HG03521 (cell line): ENCODE data around the gene CRYBB1.

Source experiments
- ATAC-seq: cut with Tn5 transposase; IDR thresholded peaks from one replicate; pipeline ENCODE4 v1.9.1; 2021; ENCODE audit warnings: mild to moderate bottlenecking, moderate library complexity; ENCODE audit not compliant: unreplicated experiment

CRYBB1 gene

GRCh38 chr22:26581633-26582168 lies 36.1 kb downstream of the CRYBB1 start:
- no peak for ATAC-seq

DNA sequence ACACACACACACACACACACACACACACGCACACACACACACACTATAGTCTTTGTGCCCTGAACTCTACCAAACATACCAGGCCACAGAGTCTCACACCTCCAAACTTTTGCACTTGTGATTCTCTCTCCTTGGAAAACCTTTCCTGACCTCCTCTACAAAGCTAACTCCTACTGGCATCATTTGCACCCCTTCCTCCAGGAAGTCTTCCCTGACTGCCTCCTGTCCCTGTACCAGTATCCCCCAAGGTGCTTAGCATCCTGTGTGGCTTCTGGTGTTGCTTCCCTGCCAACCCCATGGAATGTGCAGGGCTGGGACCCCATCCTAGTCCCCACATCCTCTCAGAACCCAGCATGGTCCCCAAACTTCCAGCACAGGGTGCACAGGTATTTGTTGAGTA lies 36.8 kb downstream of the CRYBB1 start:
- no peak for ATAC-seq

DNA sequence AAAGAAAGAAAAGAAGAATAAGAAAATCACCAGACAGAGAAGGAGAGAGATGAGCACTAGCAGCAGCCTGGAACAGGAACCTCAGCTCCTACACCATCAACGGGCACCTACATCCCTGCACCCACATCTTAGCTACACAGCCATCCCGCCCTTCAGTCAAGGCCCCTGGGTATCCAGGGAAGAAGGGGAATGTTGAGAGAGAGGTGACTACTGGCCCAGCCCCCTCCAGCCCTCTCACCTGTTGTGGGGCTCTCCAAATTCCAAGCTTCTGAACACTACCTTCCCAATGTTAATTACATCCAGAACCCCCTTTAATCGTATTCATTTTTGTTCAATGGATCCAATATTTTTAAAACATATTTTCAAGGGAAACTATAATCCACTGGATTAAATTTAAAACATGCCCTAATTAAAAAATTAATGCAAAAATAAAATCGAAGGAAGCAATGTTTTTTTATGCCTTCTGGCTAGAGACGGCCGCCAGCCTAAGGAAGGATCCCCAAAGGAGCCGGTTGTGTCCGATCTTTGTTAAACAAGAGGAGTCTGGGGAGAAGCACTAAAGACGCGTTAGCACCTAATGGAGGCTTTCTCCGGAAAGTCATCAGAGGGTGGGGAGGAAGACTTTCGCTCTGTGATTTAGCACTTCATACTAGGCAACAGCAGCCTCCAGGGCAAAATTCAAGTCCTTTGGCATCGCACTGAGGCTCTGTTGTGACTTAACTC lies 37.4 kb downstream of the CRYBB1 start:
- ATAC-seq, result no peak

DNA sequence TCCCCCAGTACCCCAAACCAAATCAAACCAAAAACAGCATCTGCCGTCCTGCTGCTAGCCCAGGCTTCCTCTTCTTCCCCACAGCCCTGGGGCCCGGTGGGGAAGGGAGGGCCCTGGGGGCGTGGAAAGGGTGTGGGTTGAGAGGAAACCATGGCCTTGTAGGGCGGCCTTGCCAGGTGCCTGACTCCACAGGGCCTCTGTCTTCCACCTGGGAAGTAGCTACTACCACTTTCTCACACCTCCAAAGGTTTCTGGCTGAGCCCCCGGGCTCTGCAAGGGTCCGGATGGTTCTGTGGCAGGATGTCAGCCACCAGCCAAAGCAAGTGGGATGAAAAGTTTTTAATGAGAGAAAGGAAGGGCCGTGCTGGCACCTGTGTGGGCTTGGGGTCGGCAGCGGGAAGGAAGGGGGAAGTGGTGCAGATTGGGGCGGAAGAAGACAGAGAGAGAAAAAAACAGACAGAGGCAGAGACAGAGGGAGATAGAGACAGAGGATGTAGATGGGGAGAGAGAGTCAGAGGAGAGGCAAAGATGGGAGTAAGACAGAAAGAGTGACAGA lies 38.4 kb downstream of the CRYBB1 start:
- peak; percentile 56 for ATAC-seq

- ATAC-seq, result no peak
Observed at GRCh38 chr22:26577081-26577480, 40.7 kb downstream of the CRYBB1 start.

GRCh38 chr22:26576026-26576680 lies 41.7 kb downstream of the CRYBB1 start:
- no peak for ATAC-seq

- no peak for ATAC-seq
Observed at GRCh38 chr22:26574001-26574723, 43.7 kb downstream of the CRYBB1 start.

- ATAC-seq, result no peak
Observed at GRCh38 chr22:26573026-26573662, 44.7 kb downstream of the CRYBB1 start.

GRCh38 chr22:26570864-26571525 lies 46.8 kb downstream of the CRYBB1 start:
- no peak for ATAC-seq

DNA sequence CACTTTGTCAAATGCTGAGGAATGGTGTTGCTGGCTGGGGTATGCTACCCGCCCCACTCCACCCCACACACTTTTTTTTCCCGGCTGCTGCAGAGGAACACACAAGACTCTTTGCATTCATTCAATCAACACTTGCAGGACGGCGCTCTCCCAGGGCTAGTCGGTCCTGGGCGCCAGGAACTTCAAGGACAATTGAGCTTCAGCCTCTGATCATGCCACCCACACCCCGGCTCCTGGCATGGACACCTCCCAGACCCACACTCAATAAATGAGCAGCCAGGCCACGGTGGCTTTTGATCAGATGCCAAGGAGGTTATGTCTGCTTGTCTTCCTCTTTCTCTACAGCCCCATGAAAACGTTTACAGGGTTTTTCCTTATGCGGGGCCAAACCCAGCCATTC lies 47.7 kb downstream of the CRYBB1 start:
- ATAC-seq, result no peak

- ATAC-seq, result no peak
Observed at GRCh38 chr22:26568207-26568706, 49.6 kb downstream of the CRYBB1 start.

DNA sequence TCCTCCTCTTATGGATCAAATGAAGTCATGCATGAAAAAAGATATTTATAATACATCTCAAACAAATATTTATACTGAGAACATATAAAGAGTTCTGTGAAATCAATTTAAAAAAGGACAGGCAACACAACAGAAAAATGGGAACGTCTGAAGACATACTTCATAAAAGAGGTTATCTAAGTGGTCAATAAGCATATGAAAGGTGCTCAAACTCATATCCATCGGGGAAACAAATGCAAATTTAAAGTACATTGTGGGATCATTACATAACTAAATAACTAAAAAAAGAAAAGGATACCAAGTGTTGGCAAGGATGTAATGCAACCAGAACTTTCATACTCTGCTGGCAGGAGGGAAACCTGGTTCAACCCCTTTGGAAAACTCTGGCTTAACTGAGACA lies 50.2 kb downstream of the CRYBB1 start:
- ATAC-seq, result no peak

DNA sequence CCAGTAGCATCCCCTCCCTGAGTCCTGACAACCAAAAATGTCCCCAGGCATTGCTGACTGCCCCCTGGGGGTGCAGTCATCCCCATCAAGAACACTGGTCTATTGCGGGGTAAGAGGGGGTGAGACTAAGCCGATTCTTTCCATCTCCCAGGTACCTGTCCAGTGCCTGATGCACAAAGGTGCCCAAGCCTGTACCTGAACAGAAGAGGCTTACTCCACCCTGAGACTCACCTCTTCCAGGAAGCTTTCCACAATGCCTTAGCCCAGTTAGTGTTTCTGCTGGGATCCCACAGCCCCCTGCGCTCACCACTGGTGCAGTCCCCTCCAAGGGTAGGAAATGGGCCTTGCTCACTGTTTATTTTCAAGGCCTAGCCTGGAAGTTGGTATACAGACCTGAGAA lies 50.8 kb downstream of the CRYBB1 start:
- no peak for ATAC-seq

GRCh38 chr22:26565889-26566288 lies 51.9 kb downstream of the CRYBB1 start:
- ATAC-seq, result no peak

GRCh38 chr22:26565181-26565580 lies 52.6 kb downstream of the CRYBB1 start:
- ATAC-seq, result no peak

GRCh38 chr22:26564672-26565071 lies 53.2 kb downstream of the CRYBB1 start:
- ATAC-seq, result no peak

GRCh38 chr22:26564181-26564580 lies 53.6 kb downstream of the CRYBB1 start:
- no peak for ATAC-seq

DNA sequence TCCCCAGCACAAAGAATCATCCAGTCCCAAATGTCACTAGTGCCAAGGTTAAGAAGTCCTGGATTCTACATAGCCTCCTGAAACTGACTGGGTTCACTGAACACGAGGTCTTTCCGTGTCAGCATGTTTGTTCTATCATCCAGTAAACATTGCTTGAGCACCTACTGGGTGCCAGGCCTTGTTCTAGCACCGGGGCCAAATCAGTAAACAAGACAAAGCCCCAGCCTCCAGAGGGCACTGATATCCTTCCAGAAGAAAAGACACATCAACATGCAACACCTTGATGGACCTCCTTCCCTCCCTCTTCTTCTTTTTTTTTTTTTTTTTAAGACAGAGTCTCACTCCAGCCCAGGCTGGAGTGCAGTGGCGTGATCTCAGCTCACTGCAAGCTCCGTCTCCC lies 54.8 kb downstream of the CRYBB1 start:
- no peak for ATAC-seq

- no peak for ATAC-seq
Observed at GRCh38 chr22:26561756-26562417, 55.9 kb downstream of the CRYBB1 start.
